HG03039 (cell line): ENCODE measurements around the gene CHGA.

Source experiments
- ATAC-seq: cut with Tn5 transposase; IDR thresholded peaks from one replicate; pipeline ENCODE4 v1.9.1; 2021; ENCODE audit warnings: mild to moderate bottlenecking, moderate library complexity; ENCODE audit not compliant: unreplicated experiment

CHGA gene

DNA sequence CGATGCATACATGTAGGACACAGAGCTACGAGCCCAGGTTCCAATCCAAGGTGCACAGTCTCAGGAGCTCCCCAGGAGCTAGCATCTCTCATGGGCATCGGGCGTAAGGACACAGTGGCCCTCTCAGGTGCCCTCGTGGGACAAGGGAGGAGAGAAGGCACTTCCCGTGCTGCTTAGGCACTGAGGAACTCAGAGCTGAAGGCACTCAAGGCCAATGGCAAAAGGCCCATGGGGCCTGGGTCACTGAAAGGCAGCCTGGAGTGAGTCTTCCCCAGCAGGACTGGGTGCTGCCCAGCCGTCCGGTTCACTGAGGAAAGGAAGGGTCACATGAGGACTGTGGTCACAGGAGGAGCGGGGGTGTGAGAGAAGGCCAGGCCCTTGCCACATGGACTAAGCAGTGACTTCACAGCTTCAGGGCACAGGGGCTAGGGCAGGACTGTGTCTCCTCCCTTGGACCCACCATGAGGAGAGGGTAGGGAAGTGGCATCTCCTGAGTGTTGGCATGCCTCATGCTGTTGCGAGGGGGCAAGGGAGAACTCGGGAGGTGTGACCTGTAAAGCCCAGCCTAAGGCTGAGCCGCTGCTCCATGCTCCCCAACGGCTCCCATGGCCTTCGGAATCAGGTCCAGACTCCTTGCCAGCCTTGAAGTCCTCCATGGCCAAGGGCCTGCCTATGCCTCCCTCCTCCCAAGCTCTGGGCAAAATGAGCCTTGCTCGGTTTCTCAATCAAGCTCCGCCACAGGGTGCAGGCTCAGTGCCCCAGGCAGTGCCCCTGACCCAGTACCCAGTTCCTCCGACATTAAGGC lies 51.8 kb downstream of the CHGA start:
- no peak for ATAC-seq

DNA sequence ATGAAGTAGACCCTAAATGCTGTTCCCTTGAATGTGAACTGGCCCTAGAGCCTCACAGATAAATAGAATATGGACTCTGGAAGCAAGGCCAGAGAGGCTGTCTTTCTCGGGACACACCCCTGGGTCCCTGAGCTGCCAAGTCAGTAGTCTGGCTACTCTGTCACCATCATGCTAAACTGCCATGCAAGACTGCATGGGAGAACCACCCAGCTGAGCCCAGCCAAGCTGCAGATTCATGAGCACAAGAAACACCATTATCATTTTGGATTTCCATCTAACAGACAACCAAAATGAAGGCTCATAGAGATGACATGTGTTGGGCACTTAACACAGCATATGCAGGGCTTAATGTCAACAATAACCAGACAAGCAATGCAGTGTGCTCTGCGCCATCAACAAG lies 53.3 kb downstream of the CHGA start:
- no peak for ATAC-seq

DNA sequence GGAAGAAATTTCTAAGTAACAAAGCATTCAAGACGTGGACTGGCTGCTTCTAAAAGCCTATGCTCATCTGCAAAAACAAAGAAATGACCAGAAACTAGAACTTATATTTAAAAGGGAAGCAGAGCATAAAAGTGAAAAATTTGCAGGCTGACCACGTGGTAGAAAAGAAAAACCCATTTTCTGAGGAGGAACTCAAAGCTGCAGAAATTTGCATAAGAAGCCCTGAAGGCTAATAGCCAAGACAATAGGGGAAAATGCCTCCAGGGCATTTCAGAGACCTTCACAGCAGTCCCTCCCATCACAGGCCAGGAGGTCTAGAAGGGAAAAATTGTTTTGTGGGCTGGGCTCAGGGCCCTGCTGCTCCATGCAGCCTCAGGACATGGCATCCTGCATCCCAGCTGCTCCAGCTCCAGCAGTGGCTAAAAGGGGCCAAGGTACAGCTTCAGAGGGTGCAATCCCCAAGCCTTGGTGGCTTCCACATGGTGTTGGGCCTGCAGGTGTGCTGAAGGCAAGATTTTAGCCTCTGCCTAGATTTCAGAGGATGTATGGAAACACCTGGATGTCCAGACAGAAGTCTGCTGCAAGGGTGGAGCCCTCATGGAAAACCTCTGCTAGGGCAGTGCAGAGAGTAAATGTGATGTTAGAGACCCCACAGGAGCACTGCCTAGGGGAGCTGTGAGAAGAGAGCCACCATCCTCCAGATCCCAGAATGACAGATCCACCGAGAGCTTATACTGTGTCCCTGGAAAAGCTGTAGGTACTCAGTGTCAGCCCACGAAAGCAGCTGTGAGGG lies 55.5 kb downstream of the CHGA start:
- ATAC-seq = no peak

DNA sequence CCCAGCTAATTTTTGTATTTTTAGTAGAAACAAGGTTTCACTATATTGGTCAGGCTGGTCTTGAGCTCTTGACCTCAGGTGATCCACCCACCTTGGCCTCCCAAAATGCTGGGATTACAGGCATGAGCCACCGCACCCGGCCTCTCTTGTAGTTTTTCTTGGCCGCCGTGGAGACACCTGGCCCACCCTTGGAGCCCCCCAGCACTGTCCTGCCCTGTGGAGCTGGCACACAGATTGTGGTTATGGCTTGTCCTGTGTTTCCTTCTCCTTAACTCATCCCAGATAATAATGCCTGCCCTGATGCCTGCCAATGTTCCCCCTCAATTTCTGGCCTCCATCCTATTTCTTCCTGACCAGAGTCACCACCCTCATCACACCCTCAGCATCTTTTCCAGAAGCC lies 57.9 kb downstream of the CHGA start:
- no peak for ATAC-seq

DNA sequence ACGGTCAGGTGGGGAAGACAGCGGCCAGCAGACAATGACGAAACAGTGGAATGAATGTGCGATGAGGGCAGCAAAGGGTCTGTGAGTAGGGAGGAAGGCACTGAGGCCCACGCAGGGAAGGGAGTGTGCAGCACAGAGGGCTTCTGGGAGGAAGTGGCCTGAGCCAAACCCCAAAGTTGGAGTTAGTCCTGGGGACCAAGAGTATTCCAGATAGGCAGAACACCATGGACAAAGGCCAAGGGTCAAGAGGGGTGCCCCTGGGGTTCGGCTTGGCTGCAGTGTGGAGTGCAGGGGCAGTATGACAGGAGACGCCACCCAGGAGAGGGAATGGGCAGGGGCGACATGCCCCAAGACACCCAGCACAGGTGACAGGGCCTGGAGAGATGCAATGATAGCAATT lies 58.8 kb downstream of the CHGA start:
- no peak for ATAC-seq

DNA sequence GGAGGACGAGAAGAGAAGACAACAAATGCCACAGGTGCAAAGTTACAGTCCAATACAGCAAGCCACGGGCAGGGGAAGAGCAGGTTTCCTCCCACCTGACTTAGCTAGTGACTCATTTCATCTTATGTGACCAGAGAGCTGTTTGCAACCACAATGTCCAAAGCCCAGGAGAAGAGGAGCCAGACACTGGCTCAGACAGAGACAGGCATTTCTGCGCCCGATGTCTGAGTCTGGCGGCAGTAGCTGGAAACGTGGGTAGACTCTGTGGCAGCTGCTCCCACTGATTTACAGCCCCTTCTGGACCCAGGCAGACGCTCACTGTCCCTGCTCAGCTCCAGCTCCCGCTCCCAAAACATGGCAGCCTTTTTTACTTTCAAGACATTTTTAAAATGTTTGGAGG lies 60.0 kb downstream of the CHGA start:
- no peak for ATAC-seq

DNA sequence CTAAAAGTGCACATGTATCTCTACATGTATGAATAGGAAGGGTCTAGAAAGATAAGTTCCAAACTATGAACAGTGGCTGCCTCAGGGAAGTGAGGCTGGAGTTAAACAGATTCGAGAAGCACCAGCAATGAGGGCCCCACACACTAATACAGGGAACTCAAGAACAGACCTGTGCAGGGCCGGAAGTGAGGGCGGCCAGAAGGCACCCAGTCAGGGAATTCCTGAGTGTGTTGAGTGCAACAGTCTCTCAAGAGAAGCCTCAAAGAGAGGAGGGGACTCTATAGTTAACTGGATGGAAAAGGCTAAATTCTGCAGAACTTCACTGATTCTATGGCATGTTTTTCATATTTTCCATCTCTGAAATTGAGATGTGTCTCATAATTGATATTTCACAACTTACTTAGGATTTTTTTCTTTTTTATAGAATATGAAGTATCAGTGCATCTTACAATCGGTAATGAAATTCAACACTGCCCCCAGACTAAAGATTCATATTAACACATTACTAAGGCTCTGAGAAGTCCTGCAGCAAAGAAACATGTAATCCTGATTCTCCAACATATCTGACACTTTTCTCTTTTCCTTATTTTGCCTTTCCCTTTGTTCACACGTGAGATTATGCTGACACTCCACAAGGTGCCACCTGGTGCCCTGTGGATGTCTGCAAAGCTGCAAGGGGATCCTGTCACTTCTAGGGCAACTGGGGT lies 61.3 kb downstream of the CHGA start:
- ATAC-seq = no peak
